Right lobe of liver (tissue), 4 donors: ENCODE data around the gene ATP10D.

Experiments used
- POLR2A ChIP-seq: fragments of 450-650 bp; IDR thresholded peaks from one replicate; pipeline ENCODE4 v1.6.1; 2017; ENCODE audit warnings: antibody characterized with exemption, mild to moderate bottlenecking
- TF ChIP-seq, protein P1 (sequence below), 4 donors: fragments of 200-600 bp in 3 of 4; fragments of 450-650 bp in 1 of 4; IDR thresholded peaks; one replicate each; pipeline versions ENCODE4 v1.5.1 to v1.8.0; 2016 to 2022; ENCODE audit warnings: antibody characterized with exemption in 4 of 4, mild to moderate bottlenecking in 2 of 4
- donor health status: DM: no; HTN: no; CAD: no.
- donor health status: DM: no; HTN: no; CAD: no.
- donor health status: DM: no; HTN: yes; CAD: no.

DNA sequence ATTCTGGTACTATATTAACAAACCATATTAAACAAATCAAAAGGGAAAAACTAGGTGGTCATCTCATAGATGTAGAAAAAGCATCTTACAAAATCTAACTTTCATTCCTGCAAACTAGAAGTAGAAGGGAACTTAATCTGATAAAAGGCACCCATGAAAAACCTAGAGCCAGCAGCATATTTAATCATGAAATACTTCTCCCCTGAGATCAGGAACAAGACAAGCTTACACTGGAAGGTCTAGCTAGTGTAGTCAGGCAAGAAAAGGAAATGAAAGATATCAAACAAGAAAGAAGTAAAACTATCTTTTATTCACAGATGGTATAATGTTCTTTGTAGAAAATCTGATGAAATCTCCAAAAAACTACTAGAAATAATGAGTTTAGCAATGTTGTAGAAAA is 41.2 kb downstream of the ATP10D start:
- TF ChIP-seq, protein P1, sequence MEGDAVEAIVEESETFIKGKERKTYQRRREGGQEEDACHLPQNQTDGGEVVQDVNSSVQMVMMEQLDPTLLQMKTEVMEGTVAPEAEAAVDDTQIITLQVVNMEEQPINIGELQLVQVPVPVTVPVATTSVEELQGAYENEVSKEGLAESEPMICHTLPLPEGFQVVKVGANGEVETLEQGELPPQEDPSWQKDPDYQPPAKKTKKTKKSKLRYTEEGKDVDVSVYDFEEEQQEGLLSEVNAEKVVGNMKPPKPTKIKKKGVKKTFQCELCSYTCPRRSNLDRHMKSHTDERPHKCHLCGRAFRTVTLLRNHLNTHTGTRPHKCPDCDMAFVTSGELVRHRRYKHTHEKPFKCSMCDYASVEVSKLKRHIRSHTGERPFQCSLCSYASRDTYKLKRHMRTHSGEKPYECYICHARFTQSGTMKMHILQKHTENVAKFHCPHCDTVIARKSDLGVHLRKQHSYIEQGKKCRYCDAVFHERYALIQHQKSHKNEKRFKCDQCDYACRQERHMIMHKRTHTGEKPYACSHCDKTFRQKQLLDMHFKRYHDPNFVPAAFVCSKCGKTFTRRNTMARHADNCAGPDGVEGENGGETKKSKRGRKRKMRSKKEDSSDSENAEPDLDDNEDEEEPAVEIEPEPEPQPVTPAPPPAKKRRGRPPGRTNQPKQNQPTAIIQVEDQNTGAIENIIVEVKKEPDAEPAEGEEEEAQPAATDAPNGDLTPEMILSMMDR (IDR thresholded peaks at IDR 0.05) = no peak
- no peak for TF ChIP-seq POLR2A
